OCI-LY1 (cell line): ENCODE results near the gene STK17A.

ENCODE experiments used
- EZH2 ChIP-seq: fragments of 200-600 bp; sonication (generic), shearing (Covaris generic); IDR thresholded peaks from 2 replicates; pipeline ENCODE4 v1.8.0; 2017; ENCODE audit warnings: borderline replicate concordance, mixed run types, mild to moderate bottlenecking, antibody characterized with exemption, low read length, moderate library complexity, mixed read lengths
- TF ChIP-seq, protein P1 (sequence below): fragments of 200-600 bp; sonication (generic), shearing (Covaris generic); IDR thresholded peaks from 2 replicates; pipeline ENCODE4 v1.5.1; 2017; ENCODE audit warnings: mild to moderate bottlenecking, antibody characterized with exemption, low read length, moderate library complexity, mixed read lengths

DNA sequence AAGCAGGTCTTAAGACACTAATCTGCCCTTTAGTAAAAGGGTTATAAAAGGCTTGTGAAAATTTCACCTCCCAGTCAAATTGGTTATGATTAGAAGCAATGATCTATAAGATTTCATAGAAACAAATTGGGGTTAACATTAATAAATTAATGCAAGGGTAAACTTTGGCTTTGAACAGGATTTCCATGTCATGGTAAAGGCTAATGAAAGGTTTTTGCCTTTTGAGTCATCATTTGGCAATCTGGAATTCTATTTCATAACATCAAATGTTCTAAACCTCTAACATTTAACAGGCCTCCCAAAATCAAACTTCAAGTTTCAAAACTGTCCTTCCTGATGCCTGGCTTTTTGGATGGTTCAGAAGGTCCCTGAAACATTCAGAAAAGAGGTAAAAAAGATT lies 84.0 kb downstream of the STK17A start:
- TF ChIP-seq, protein P1, sequence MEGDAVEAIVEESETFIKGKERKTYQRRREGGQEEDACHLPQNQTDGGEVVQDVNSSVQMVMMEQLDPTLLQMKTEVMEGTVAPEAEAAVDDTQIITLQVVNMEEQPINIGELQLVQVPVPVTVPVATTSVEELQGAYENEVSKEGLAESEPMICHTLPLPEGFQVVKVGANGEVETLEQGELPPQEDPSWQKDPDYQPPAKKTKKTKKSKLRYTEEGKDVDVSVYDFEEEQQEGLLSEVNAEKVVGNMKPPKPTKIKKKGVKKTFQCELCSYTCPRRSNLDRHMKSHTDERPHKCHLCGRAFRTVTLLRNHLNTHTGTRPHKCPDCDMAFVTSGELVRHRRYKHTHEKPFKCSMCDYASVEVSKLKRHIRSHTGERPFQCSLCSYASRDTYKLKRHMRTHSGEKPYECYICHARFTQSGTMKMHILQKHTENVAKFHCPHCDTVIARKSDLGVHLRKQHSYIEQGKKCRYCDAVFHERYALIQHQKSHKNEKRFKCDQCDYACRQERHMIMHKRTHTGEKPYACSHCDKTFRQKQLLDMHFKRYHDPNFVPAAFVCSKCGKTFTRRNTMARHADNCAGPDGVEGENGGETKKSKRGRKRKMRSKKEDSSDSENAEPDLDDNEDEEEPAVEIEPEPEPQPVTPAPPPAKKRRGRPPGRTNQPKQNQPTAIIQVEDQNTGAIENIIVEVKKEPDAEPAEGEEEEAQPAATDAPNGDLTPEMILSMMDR, result no peak
- TF ChIP-seq EZH2, result no peak
